Peyer's patch (tissue), 4 donors: Measurements from ENCODE around the gene OR1F1.

Experiments used
- CTCF ChIP-seq, 6 experiments: fragments of 450-650 bp in 4 of 6; fragments of 200-600 bp in 2 of 6; sonication (generic) in 1 of 6; IDR thresholded peaks; one replicate each; pipeline ENCODE4 v1.5.1; 2017 to 2019; ENCODE audit warnings: antibody characterized with exemption in 6 of 6, mild to moderate bottlenecking in 3 of 6, moderate library complexity in 1 of 6
- POLR2A ChIP-seq, 2 donors: fragments of 450-650 bp; IDR thresholded peaks; one replicate each; pipeline ENCODE4 v1.5.1; 2017; ENCODE audit warnings: antibody characterized with exemption in 2 of 2, mild to moderate bottlenecking in 2 of 2, moderate library complexity in 2 of 2

GRCh38 chr16:3148256-3149192, 39.5 kb upstream of the OR1F1 start:
- no peak for TF ChIP-seq CTCF (IDR thresholded peaks at IDR 0.05)
- TF ChIP-seq POLR2A (IDR thresholded peaks at IDR 0.05) = no peak
